MM.1S (cell line): ENCODE data around the gene SLCO3A1.

Source experiments
- DNase-seq: peaks from one replicate; pipeline ENCODE4 v3.0.0-alpha.2; 2015
- H2AFZ ChIP-seq: fragments of 300-600 bp; sonication (generic); 2 replicates; pipeline ENCODE4 v1.6.0; 2016; ENCODE audit warnings: antibody characterized with exemption, low read length
- H3F3A ChIP-seq: fragments of 300-600 bp; sonication (generic); 2 replicates; pipeline ENCODE4 v1.6.1; 2016; ENCODE audit warnings: mild to moderate bottlenecking, antibody characterized with exemption, low read length, moderate library complexity, mixed read lengths; ENCODE audit not compliant: insufficient read depth
- H3K27ac ChIP-seq: fragments of 300-600 bp; sonication (generic); 2 replicates; pipeline ENCODE4 v1.5.1; 2016; ENCODE audit warnings: mild to moderate bottlenecking, low read length
- H3K27me3 ChIP-seq: fragments of 300-600 bp; sonication (generic); replicated peaks from 2 replicates; pipeline ENCODE4 v1.6.0; 2016; ENCODE audit warnings: low read length; ENCODE audit not compliant: insufficient read depth
- H3K36me3 ChIP-seq: fragments of 300-600 bp; sonication (generic); replicated peaks from 2 replicates; pipeline ENCODE4 v1.6.1; 2016; ENCODE audit warnings: mild to moderate bottlenecking, low read length, mixed read lengths; ENCODE audit not compliant: insufficient read depth
- H3K4me1 ChIP-seq: fragments of 300-600 bp; sonication (generic); 2 replicates; pipeline ENCODE4 v1.6.1; 2016; ENCODE audit warnings: low read length, mixed read lengths
- H3K4me2 ChIP-seq: fragments of 300-600 bp; sonication (generic); 2 replicates; pipeline ENCODE4 v1.6.0; 2016; ENCODE audit warnings: low read depth, low read length
- H3K4me3 ChIP-seq: fragments of 300-600 bp; sonication (generic); 2 replicates; pipeline ENCODE4 v1.5.1; 2016; ENCODE audit warnings: low read length, mixed read lengths
- H3K79me2 ChIP-seq: fragments of 300-600 bp; sonication (generic); 2 replicates; pipeline ENCODE4 v1.6.1; 2016; ENCODE audit warnings: mixed run types, low read length, mixed read lengths
- H3K9ac ChIP-seq: fragments of 300-600 bp; sonication (generic); 2 replicates; pipeline ENCODE4 v1.6.1; 2016; ENCODE audit warnings: low read length, mixed read lengths
- H3K9me2 ChIP-seq: fragments of 300-600 bp; sonication (generic); replicated peaks from 2 replicates; pipeline ENCODE4 v1.6.1; 2016; ENCODE audit warnings: mild to moderate bottlenecking, low read length, mixed read lengths; ENCODE audit not compliant: insufficient read depth
- H3K9me3 ChIP-seq: fragments of 300-600 bp; sonication (generic); replicated peaks from 2 replicates; pipeline ENCODE4 v1.6.1; 2016; ENCODE audit warnings: mild to moderate bottlenecking, low read length, mixed read lengths; ENCODE audit not compliant: insufficient read depth
- H4K20me1 ChIP-seq: fragments of 300-600 bp; sonication (generic); 2 replicates; pipeline ENCODE4 v1.6.1; 2016; ENCODE audit warnings: mild to moderate bottlenecking, low read length, moderate library complexity, mixed read lengths; ENCODE audit not compliant: insufficient read depth
- CTCF ChIP-seq: fragments of 300-600 bp; sonication (generic); IDR thresholded peaks from 2 replicates; pipeline ENCODE4 v1.5.1; 2016; ENCODE audit warnings: antibody characterized with exemption, low read length, mixed read lengths
- EZH2 ChIP-seq: fragments of 300-600 bp; sonication (generic); optimal IDR thresholded peaks from 2 replicates; pipeline ENCODE3; 2017; ENCODE audit warnings: low read depth, mild to moderate bottlenecking, antibody characterized with exemption, low read length, mixed read lengths
- EZH2phosphoT487 ChIP-seq: fragments of 300-600 bp; sonication (generic); IDR thresholded peaks from 2 replicates; pipeline ENCODE4 v1.6.1; 2018; ENCODE audit warnings: antibody characterized with exemption, low read length

Gene SLCO3A1

GRCh38 chr15:91909111-91909510 is 55.6 kb downstream of the SLCO3A1 start:
- Histone ChIP-seq H3K9me2 (no peaks in the 10 kb centered on the region), H3K9ac (no peak overlapping the region), H3F3A (no peaks in the 10 kb centered on the region)

GRCh38 chr15:91909574-91909973 is 56.1 kb downstream of the SLCO3A1 start:
- no peak overlapping the region for H3K4me2 ChIP-seq
- no peaks in the 10 kb centered on the region for H3K9me3 ChIP-seq
- H3K36me3 ChIP-seq: no peaks in the 10 kb centered on the region
- H3K9ac ChIP-seq: no peak overlapping the region
- no peak for TF ChIP-seq CTCF
- no peak for TF ChIP-seq EZH2phosphoT487
- no peak for TF ChIP-seq EZH2
- H3K27ac ChIP-seq: no peak overlapping the region
- H3K79me2 ChIP-seq: no peaks in the 10 kb centered on the region
- H3F3A ChIP-seq: no peaks in the 10 kb centered on the region
- H3K9me2 ChIP-seq: no peaks in the 10 kb centered on the region
- H3K27me3 ChIP-seq: no peaks in the 10 kb centered on the region
- H3K4me1 ChIP-seq: no peaks in the 10 kb centered on the region
- no peak overlapping the region for H3K4me3 ChIP-seq
- H4K20me1 ChIP-seq: no peaks in the 10 kb centered on the region
- H2AFZ ChIP-seq: no peak overlapping the region
- DNase-seq: no peak

More at GRCh38 chr15:91909111-91909510, 55.6 kb downstream of the SLCO3A1 start:
- H3K9me3 ChIP-seq: no peaks in the 10 kb centered on the region
- no peak overlapping the region for H3K4me2 ChIP-seq
- no peaks in the 10 kb centered on the region for H3K4me1 ChIP-seq
- H3K27me3 ChIP-seq: no peaks in the 10 kb centered on the region
- no peaks in the 10 kb centered on the region for H3K36me3 ChIP-seq
- H3K79me2 ChIP-seq: no peaks in the 10 kb centered on the region
- no peak overlapping the region for H3K27ac ChIP-seq
- DNase-seq: no peak
- H4K20me1 ChIP-seq: no peaks in the 10 kb centered on the region
- no peak overlapping the region for H3K4me3 ChIP-seq
- H2AFZ ChIP-seq: no peak overlapping the region
- TF ChIP-seq EZH2phosphoT487 (no peak), EZH2 (no peak), CTCF (no peak)

GRCh38 chr15:91911844-91912243 is 58.3 kb downstream of the SLCO3A1 start:
- Histone ChIP-seq H3K9me2 (no peaks in the 10 kb centered on the region), H3K27me3 (no peaks in the 10 kb centered on the region), H3K4me1 (no peaks in the 10 kb centered on the region), H3K79me2 (no peaks in the 10 kb centered on the region), H3K36me3 (no peaks in the 10 kb centered on the region), H3K9me3 (no peaks in the 10 kb centered on the region), H3K4me2 (no peak overlapping the region), H2AFZ (no peak overlapping the region), H3F3A (no peaks in the 10 kb centered on the region), H3K4me3 (no peak overlapping the region), H3K9ac (no peak overlapping the region), H4K20me1 (no peaks in the 10 kb centered on the region), H3K27ac (no peak overlapping the region)
- no peak for TF ChIP-seq EZH2phosphoT487
- no peak for TF ChIP-seq CTCF
- TF ChIP-seq EZH2: no peak
- no peak for DNase-seq
